Left kidney (tissue), 2 donors: ENCODE data around the gene SYNGR3. TPM values are rescaled to one million over a fixed set of nuclear protein-coding genes. Genes with fewer than 3 reads are reported as not detected.
"Not testable (repeated sequence)": the region's sequence is repeated elsewhere in the genome, so short reads cannot be mapped to it uniquely, and the experiment has no call there.

Experiments
- DNase-seq: peaks from one replicate; pipeline ENCODE4 v3.0.0-alpha.2; 2013
- polyA plus RNA-seq: library from polyadenylated mRNA; unstranded; fragments of 120-200 nt; gene quantifications from one replicate; pipeline ENCODE4 v1.2.1, GENCODE V29; 2013; ENCODE audit not compliant: insufficient read length

The SYNGR3 gene
- polyA plus RNA-seq, 1 donor, result 1.5 TPM

DNA sequence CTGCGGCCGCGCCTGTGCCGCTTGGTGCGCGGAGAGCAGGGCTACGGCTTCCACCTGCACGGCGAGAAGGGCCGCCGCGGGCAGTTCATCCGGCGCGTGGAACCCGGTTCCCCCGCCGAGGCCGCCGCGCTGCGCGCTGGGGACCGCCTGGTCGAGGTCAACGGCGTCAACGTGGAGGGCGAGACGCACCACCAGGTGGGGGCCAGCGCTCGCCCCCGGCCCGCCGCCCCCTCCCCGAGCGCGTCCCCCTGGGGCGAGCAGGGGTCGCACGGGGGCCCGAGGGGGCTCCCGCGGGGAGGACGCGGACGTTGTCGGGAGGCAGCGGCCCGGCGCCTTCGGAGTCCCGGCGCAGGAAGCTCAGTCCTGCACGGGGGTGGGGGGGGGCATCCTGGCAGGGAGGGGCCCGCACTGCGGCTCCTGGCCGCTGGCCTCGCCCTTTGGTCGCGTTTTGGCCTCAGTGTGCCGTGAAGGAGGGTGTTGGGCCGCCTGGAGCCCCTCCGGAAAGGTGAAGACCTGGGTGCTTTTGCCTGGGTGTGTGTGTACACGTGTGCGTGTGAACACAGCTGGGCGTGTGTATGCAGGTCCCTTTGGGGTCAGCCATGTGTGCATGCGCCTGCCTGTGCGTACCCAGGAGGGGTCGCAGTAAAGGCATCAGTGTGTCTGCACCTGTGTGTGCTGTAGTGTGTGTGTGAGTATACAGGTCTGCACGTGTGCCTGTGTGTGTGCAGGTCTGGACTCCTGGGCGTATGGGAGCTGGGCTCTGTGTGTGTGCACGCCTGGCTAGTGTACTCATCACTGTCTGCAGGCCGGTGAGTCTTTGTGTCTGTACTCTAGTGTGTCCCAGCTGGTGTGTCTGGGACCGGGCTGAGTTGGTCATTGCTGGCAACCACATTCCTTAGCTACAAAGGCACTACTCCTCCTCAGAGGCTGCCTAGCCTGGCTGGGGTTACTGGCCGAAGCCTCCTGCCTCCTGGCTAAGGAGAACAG lies 37.5 kb downstream of the SYNGR3 start:
- no peak for DNase-seq

DNA sequence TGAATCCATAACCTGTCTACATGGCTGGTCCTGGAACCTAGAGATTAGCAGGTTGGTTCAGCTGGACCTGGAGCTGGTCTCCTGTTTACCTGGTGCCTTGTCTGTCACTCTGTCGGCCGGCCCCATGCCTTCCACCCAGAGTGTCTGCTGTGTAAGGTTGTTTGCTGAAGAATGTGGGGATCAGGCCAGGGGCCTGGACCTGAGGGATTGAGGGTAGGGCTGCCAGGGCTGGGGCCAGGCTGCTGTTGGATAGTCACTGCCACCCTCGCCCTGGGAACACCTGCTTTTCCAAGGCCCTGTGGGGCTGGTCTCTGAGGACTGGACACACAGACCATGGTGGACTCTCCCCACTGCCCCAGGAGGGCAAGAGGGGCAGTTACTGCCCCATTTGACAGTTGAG lies 38.4 kb downstream of the SYNGR3 start:
- DNase-seq, result no peak

DNA sequence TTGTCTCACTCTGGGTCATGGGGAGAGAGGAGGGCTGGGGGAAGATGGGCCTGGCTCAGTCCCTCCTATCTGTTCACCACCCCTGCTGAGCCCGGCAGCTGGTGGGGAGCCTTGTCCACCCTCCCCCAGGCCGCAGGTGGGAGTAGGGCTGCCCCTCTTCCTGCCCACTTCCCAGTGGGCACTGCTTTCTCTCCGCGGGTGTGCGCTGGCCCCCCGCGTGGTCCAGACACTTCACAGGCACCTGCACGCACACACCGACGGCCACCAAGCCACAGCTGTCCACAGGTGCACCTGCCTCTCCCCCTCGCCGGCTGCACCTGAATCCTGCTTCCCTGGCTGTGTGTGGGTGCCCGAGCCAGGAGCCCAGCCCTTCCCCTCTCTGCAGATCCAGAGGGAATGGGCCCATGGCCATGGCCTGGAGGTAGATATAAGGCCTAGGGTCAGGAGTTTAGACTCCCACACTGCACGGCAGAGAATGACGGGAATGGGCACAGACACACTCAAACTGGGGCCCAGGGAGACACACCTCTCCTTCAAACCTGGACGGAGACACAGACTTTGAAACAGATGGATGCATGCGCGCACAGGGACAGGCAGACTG lies 39.0 kb downstream of the SYNGR3 start:
- no peak for DNase-seq

DNA sequence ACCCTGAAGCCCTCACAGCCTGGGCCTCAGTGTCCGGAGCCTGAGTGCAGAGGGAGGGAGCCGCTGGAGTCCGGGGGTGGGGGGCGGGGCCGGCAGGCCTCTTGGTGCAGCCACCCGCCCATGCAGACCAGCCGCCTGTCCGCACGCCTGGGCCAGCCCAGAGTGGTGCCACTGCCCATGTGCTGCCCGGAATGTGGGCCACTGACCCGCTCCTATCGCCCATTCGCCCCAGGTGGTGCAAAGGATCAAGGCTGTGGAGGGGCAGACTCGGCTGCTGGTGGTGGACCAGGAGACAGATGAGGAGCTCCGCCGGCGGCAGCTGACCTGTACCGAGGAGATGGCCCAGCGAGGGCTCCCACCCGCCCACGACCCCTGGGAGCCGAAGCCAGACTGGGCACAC lies 39.6 kb downstream of the SYNGR3 start:
- no peak for DNase-seq

DNA sequence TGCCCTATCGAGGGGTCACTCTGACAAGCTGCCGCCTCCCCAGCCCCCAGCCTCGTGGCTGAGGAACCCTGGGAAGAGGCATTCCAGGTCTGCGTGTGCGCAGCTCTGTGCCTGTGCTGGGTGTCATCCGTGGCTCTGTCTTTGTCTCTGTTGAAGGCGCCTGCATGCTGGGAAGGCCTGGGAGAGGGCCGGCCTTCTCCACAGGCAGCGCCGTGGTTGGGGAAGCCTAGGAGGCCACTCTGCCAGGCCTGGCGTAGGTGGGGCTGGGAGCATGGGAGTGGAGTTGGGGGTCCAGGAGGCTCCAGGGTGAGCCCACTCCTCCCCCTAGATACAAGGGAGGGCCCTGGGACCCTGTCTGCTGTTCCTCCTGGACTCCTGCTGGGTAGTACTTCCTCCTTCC lies 40.3 kb downstream of the SYNGR3 start:
- DNase-seq, result no peak

DNA sequence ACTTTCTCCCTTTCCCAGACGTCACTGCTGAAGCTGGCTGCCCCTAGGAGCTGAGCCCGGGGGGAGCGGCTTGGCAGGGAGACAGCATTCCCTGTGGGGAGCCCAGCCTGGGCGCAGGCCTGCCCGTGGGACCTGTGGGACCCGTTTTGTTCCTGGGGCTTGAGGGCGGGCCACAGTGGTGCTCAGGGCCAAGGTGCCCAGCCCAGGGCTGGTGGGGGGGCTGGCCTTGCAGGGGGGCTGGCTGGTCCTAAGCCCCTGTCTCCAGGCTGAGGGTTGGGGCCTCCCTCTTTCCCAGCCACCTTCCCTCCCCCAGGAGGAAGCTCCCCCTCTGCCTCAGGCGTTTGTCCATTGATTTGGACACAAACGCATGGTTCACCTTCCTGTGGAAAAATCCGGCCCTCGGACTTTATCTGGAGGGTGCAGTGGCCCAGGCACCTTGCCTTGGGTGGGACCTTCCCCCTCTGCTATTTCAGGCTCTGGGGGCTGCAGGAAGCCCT lies 41.4 kb downstream of the SYNGR3 start:
- DNase-seq, result no peak

DNA sequence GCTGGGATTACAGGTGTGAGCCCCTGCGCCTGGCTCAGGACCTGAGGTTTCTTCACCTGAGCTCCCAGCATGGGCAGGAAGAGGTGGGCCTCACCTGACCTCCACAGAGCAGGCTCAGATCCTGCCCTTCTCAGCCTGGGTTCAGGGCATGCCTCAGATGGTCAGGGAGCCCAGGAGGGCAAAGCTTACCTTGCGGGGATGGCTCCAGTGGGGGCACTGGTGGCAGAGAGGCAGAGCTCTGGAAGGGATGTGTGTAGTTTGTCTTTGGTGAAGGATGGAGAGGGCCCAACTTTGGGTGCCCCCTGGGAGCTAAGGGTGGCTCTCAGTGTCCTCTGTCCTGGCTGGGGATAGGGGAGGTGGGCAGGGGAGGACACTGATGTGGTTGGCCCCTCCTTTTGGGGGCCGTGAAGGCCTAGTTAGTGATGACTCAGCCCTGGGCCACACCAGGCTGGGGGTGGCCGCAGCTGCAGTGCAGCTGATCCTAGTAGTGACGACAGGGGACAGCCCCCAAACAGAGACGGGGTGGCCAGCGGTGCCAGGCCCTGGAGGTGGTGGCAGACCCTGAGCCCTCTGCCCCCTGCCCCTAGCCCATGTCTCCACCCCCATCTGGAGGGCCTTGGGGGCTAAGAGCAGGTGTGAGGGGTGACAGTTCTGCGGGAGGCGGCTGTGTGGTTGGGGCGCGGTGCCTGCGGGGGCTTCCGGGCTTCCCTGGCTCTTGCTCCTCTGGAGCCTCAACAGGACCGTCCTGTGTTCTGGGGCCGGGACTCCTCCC lies 42.7 kb downstream of the SYNGR3 start:
- DNase-seq, result no peak

DNA sequence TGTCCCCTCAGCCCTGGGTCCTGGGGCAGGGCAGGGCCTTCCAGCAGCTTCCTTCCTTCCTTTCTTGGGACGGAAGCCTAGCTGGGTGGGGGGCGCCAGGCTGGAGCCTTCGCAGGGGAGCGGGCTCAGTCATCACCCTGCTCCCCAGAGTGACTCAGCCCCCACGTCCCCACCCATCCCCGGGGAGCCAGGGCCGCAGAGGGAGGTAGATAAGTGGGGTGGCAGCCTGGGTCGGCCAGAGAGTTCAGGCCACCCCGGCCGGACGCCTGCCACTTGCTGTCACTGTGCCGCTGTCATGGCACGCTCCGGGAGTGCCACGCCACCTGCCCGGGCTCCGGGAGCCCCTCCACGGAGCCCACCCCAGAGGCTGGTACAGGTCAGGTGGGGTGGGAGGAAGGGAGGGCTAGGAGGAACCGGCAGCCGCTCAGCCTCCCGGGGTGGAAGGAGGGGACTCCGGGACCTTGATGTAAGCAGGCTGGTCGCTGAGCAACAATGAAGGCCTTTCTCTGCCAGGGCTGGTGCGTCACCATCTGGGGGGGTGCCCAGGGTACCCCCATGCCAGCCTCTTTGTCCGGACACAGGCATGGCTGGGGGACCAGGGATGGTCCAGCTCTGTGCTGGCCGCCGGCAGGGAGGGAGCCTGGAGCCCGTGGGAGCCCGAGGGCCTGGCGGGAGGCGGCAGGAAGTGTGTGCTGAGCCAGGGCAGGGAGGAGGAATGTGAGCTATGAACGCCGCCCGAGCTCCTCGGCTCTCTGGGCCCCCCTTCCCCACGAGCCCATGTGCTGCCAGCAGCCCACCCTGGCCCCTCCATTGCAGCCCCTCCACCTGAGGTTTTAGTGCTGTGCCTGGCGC lies 43.5 kb downstream of the SYNGR3 start:
- DNase-seq, result peak; percentile 59

DNA sequence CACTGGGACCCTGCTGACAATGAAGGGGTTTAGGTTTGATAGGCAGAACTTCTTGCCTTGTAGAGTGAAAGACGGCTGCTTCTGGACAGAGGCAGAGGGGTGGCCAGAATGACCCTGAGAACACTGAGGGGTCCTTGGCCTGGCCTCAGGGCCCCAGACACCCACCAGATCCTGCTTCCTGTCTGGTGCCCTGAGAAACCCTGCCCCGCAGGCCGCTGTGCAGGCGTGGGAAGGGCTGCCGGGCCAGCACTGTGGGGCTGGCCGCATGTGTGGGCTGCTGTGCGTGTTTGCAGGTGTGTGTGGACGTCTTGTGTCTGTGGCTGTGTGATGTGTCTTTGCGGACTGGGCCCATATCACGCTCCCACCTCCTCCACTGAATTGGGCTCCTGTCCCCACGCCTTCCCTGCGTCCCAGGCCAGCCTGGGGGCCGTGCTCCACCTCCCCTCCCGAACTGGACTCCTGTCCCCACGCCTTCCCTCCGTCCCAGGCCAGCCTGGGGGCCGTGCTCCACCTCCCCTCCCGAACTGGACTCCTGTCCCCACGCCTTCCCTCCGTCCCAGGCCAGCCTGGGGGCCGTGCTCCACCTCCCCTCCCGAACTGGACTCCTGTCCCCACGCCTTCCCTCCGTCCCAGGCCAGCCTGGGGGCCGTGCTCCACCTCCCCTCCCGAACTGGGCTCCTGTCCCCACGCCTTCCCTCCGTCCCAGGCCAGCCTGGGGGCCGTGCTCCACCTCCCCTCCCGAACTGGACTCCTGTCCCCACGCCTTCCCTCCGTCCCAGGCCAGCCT lies 44.3 kb downstream of the SYNGR3 start:
- not testable (repeated sequence) for DNase-seq

DNA sequence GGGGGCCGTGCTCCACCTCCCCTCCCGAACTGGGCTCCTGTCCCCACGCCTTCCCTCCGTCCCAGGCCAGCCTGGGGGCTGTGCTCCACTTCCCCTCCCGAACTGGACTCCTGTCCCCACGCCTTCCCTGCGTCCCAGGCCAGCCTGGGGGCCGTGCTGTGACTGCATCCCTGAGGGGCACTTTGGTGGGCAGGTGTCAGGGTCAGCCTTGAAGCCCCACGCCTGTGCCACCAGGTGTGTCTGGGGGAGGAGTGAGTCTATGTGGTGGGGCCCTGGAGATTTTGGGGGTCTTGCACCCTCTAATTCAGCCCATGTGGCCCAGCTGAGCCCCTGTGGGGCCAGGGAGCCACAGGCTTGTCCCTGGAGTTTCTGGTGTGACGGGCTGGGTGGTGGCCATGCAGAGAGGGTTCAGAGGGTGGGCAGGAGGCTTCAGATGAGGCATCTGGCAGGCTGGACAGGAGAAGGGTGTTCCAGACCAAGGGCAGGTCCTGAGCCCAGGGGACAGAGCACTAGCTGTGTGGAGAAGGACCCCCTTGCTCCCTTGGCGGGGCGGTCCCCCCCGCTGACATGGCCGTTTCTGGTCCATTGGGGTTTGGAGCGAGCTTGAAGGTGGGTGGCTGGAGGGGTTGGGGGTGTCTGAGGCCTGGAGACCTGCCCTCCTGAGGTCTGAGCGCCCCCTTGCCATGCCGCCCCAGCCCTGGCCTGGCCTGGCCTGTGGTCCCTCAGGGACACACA lies 45.1 kb downstream of the SYNGR3 start:
- DNase-seq, result no peak

DNA sequence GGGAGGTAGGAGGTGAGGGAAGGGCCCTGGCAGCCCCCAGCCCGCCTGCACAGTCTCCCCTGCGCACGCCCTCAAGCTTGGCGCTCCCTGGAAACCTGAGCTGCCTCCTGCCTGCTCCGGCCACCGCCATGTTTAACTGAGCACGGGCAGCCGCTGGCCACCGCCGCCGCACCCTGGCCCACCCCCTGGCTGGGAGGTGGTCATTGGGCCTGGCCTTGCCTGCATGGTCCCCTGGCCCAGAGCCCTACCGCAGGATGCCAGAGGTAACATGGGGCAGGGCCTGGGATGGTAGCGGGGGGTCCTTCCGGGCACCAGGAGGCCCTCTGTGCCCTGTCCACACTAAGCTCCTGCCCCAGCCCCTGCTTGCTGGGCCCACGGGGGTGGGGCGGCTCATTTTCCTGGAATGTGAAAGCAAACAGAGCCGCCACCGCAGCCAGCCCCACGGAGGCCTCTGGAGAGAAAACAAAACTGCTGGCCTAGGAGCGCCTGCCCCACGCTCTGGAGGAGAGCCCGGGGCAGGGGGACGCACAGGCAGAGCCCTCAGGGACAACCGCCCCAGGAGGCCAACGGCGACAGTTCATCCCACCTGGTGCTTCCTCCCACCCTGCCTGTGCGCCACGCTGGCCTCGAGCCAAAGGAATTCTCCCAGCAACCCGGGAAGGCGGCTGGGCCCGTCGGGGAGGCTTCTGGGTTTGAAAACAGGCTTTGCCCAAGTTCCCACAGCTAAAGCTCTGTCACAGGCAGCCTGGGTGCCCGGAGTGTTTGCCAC lies 45.8 kb downstream of the SYNGR3 start:
- DNase-seq, result no peak

DNA sequence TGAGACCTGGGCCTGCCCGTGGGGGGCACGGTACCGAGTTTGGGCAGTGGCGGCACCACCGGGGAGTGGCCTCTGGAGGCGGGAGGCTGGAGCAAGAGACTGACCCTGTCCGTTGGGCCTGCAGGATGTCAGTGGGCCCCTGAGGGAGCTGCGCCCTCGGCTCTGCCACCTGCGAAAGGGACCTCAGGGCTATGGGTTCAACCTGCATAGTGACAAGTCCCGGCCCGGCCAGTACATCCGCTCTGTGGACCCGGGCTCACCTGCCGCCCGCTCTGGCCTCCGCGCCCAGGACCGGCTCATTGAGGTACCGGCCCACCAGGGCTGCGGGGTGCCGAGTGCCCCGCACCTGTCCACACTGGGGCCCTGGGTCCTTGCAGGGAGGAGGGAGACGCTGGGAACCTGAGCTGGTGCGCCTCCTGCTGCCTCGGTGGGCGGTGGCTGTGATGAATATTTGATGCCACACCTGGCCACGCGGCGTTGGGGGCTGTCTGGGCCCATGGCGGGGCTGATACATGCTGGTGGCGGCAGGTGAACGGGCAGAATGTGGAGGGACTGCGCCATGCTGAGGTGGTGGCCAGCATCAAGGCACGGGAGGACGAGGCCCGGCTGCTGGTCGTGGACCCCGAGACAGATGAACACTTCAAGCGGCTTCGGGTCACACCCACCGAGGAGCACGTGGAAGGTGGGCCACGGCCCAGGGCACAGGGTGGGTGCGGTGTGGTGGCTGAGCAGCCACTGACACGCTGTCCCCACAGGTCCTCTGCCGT lies 46.6 kb downstream of the SYNGR3 start:
- no peak for DNase-seq

DNA sequence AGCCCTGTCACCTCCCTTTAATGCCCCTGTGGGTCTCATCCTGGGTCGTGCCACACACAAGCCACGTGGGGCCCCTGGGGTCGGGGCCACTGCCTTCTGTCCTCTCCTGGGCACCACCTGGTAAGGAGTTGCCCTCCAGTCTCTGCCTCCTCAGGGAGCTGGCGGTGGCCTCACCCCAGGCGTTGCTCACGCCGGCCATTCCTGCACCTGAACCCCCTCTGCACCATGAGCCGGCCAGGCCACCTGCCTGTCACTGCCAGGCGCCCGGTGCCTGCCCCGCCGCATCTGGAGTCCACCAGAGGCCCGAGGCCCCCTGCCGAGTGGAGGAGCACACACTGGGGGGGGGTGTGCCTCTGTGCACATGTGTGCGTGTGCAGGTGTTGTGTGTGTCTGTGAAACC lies 47.3 kb downstream of the SYNGR3 start:
- no peak for DNase-seq

DNA sequence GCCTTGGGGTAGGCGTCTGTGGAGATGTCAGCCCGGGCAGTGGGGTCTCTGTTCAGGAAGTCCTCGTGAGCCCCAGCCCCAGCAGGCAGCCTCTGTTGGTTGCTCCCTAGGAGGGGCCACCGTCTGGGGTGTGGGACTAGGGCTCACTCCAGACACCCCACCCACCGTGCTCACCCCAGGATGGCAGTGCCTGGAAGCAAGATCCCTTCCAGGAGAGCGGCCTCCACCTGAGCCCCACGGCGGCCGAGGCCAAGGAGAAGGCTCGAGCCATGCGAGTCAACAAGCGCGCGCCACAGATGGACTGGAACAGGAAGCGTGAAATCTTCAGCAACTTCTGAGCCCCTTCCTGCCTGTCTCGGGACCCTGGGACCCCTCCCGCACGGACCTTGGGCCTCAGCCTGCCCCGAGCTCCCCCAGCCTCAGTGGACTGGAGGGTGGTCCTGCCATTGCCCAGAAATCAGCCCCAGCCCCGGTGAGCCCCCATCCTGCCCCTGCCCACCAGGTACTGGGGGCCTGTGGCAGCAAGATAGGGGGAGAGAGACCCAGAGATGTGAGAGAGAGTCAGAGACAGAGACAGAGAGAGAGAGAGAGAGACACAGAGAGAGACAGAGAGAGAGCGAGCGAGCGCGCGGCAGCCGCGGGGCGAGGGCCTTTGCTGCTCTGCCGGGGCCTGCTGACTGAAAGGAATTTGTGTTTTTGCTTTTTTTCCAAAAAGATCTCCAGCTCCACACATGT lies 48.0 kb downstream of the SYNGR3 start:
- DNase-seq, result no peak

DNA sequence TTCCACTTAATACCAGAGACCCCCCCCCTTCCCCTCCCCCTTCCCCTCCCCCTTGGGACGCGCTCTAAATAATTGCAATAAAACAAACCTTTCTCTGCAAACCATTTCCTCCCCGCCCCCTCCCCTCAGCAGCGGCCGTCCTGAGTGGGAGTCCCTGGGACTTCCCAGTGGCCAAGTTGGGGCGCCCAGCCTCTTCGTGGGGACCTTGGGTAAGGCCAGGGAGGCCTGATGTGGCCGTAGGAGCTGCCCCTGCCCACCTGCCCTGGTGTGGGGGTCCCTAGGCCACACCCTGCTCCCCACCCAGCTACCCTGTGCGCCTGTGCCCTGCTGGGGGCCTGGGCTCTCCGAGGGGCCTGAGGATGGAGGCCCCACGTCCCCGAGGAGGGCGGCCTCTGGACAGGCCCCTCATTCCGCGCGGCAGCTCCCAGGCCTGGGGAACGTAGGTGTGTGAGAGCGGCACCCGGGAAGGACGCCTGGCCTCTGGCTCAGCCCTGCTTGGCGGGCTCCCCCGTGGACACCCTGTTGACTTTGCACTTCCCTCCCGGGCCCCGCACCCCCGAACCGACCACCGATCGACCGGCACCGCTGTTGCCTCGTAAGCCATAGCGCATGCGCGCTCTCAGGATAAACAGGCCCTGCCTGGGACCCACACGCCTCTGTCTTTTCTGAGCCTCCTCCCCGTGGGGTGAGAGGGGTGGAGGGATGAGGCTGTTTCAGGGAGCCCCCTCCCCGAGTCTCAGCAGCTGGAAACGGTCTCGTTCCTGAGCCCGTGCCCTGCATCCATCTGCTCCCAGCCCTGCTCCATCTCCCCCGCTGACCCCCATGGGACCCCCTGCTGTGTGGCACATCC lies 48.8 kb downstream of the SYNGR3 start:
- DNase-seq, result no peak

DNA sequence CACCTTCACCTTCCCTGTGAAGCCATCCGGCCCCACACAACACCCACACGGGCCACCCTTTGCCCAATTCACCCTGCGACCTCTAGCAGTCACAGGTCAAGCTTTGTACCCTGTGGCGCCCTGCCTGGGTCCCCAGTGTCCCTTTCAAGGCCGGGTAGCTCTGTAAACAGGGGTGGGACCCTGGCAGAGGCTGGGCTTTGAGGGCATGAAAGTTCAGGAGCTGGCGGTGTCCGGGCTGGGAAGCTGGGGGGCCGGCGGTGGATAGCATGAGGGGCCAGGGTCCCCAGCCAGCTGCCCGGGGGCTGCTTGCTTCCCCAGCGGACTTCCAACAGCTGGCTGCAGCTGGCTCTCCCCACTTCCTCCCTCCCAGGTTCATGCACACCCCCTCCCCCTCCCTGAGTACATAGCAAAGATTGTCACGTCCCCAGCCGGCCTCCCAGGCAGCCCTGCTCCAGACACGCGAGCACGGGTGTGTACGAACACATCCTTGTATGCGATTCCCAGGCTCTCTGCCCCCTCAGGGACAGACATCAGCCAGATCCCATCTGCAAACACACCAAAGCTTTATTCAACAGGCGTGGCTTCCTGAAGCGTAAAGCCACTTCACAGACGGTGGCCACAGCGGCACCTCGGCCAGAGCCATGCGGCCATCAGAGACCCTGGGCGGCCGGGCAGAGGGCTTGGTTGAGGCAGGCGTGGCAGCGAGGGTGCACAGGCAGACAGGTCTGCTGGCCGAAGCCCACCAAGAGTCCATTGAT lies 49.7 kb downstream of the SYNGR3 start:
- DNase-seq, result no peak
